ENCODE measurements around the gene GNAL. TPM values are rescaled to one million over a fixed set of nuclear protein-coding genes. Genes with fewer than 3 reads are reported as not detected.
A peak's percentile ranks its signal among the peaks of the same experiment; 100 is the strongest.

The GNAL gene
- total RNA-seq, 6 experiments from 2014 or later = 0.09 to 0.21 (median 0.17) TPM

DNA sequence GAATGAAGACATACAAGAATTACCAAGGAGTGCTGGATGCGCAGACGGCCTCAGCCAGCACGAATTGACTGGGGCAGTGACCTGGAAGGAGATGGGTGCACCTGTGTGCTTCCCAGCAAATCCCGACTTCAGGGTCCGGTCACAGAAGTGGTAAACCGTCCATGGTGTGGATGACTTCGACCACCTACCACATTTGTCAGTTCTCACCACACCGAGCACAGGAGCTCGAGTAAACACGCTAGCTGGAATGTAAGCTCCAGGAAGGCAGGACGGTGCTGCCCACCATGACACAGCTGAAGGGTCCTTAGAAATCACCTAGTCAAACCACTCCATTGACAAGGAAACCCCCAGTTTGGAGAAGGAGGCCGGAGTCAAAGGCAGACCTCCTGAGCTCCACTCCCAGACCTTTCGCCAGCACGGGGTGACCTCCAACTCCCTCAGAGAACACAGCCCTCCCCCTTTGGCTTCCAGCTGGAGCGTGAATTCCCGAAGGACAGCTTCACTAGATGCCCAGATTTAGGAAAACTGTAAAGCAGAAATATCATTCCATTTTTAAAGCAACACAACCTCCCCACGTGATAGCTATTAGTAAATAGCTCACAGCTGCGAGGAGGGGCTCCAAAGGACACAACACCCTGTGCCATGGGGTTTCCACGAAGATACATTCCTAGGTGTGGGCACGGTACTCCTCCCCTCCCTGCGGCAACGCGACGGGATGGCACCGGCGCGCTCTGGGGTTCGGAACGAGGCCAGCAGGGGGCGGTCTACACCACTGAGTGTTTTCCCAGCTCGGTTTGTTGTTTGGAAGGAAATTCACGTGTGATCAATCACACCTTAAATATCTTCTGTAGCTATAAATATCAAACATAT is 34.1 kb upstream of the GNAL start:
- TF ChIP-seq CTCF (IDR thresholded peaks at IDR 0.05) = peak; percentile 93
- no peaks in the 10 kb centered on the region for H3K36me3 Mint-ChIP-seq (ENCODE audit: low read depth)
- peak; percentile 7 for DNase-seq
- peak overlapping the region; percentile 33; the same call in 1 of the 2 replicates for H3K4me3 Mint-ChIP-seq
- peaks cover 7% of the 10 kb centered on the region for H3K4me1 Mint-ChIP-seq (ENCODE audit: low read depth)
- peaks cover 34% of the 10 kb centered on the region for H3K27me3 Mint-ChIP-seq (ENCODE audit: insufficient read depth)
- H3K27ac Mint-ChIP-seq = no peak overlapping the region
- no peaks in the 10 kb centered on the region for H3K9me3 Mint-ChIP-seq

DNA sequence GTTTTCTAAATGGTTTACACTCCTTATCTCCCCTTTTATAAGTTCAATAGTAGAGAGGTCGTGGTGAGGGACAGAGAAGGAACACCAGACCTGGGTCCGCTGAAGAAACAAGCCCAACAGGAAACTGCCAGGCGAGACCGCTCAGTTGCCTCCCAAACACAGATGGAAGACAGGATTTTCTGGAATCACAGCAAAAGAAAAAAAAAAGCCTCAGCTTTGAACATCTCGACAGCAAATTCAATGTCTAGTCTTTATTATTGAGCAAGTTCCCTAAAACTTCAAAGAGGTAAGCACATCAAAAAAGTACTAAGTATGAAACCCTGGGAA is 33.5 kb upstream of the GNAL start:
- no peaks in the 10 kb centered on the region for H3K36me3 Mint-ChIP-seq (ENCODE audit: low read depth)
- peaks cover 7% of the 10 kb centered on the region for H3K4me1 Mint-ChIP-seq (ENCODE audit: low read depth)
- no peaks in the 10 kb centered on the region for H3K9me3 Mint-ChIP-seq
- peak overlapping the region; percentile 33; the same call in 1 of the 2 replicates for H3K4me3 Mint-ChIP-seq
- no peak overlapping the region for H3K27ac Mint-ChIP-seq
- H3K27me3 Mint-ChIP-seq (ENCODE audit: insufficient read depth) = peaks cover 32% of the 10 kb centered on the region
- DNase-seq = no peak
- TF ChIP-seq CTCF (IDR thresholded peaks at IDR 0.05) = peak; percentile 50

- H3K36me3 Mint-ChIP-seq (ENCODE audit: low read depth) = no peaks in the 10 kb centered on the region
- TF ChIP-seq CTCF (IDR thresholded peaks at IDR 0.05) = no peak
- no peak for DNase-seq
- H3K27me3 Mint-ChIP-seq (ENCODE audit: insufficient read depth) = peaks cover 28% of the 10 kb centered on the region
- no peak overlapping the region for H3K27ac Mint-ChIP-seq
- no peaks in the 10 kb centered on the region for H3K9me3 Mint-ChIP-seq
- H3K4me3 Mint-ChIP-seq = no peak overlapping the region
- peaks cover 7% of the 10 kb centered on the region for H3K4me1 Mint-ChIP-seq (ENCODE audit: low read depth)
These were observed 31.9 kb upstream of the GNAL start for GRCh38 chr18:11657152-11657551.

DNA sequence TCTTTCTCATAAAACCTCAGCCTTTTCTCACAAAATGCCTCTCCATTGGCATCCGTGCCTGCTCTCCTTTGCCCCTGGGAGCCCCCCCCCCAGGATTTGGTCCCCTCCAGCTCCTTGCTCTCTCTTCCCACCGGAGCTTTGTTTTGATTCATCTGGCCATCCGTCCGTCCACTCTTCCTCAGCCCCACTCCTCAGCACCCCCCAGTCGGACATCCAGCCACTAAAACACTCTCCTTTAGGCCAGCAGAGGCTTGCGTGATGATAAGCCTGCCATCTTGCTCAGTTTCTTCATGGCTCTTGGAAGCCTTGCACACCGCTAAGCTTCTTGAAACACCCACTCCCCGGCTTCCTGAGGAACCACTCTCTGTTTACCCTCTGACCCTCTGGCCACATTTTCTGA is 31.5 kb upstream of the GNAL start:
- H3K27me3 Mint-ChIP-seq (ENCODE audit: insufficient read depth) = peaks cover 28% of the 10 kb centered on the region
- no peak for DNase-seq
- TF ChIP-seq CTCF (IDR thresholded peaks at IDR 0.05) = no peak
- no peak overlapping the region for H3K4me3 Mint-ChIP-seq
- H3K4me1 Mint-ChIP-seq (ENCODE audit: low read depth) = peaks cover 7% of the 10 kb centered on the region
- H3K36me3 Mint-ChIP-seq (ENCODE audit: low read depth) = no peaks in the 10 kb centered on the region
- H3K9me3 Mint-ChIP-seq = no peaks in the 10 kb centered on the region
- no peak overlapping the region for H3K27ac Mint-ChIP-seq

DNA sequence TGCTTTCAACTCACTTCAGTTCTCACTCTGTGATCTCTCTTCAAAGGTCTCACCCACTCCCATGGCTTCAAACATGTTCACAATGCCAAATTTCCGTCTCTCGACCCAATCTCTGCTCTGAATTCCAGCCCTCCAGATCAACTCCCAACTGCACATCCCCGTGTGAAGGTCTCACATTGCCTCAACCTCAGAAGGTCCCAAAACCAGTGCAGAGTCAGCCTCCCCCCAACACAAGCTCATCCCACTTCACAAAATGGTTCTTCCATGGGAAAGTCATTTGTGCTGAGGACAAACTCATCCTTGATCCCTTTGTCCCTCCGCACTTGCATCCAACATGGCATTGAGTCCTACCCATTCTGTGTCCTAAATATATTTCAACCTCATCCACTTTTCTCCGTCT is 31.0 kb upstream of the GNAL start:
- no peak overlapping the region for H3K27ac Mint-ChIP-seq
- peaks cover 7% of the 10 kb centered on the region for H3K4me1 Mint-ChIP-seq (ENCODE audit: low read depth)
- no peak overlapping the region for H3K4me3 Mint-ChIP-seq
- H3K27me3 Mint-ChIP-seq (ENCODE audit: insufficient read depth) = peaks cover 28% of the 10 kb centered on the region
- no peaks in the 10 kb centered on the region for H3K9me3 Mint-ChIP-seq
- no peaks in the 10 kb centered on the region for H3K36me3 Mint-ChIP-seq (ENCODE audit: low read depth)
- no peak for DNase-seq
- TF ChIP-seq CTCF (IDR thresholded peaks at IDR 0.05) = no peak
